Nucleus accumbens (tissue), 56 donors: ENCODE measurements around the gene CNTN1.
"Not testable (repeated sequence)": the region's sequence is repeated elsewhere in the genome, so short reads cannot be mapped to it uniquely, and the experiment has no call there.

ENCODE experiments used
- DNase-seq, 56 donors: peaks; one replicate each; lab custom pipeline; 2025; lab: John Stamatoyannopoulos, UW

The CNTN1 gene

GRCh38 chr12:40693207-40693821, 1.1 kb downstream of the CNTN1 start:
- DNase-seq: peak in 46 of 56 donors; percentile 3 to 81 (median 44)

- no peak for DNase-seq
These were observed 5.5 kb downstream of the CNTN1 start for GRCh38 chr12:40697566-40698259.

- no peak for DNase-seq
These were observed 9.5 kb downstream of the CNTN1 start for GRCh38 chr12:40701756-40702155.

- no peak for DNase-seq
These were observed 18.9 kb downstream of the CNTN1 start for GRCh38 chr12:40711121-40711520.

GRCh38 chr12:40714636-40715035, 22.4 kb downstream of the CNTN1 start:
- DNase-seq: no peak

GRCh38 chr12:40716037-40716436, 23.8 kb downstream of the CNTN1 start:
- no peak for DNase-seq

- no peak for DNase-seq
These were observed 25.3 kb downstream of the CNTN1 start for GRCh38 chr12:40717576-40717975.

- DNase-seq: no peak
These were observed 26.7 kb downstream of the CNTN1 start for GRCh38 chr12:40718878-40719372.

- DNase-seq: no peak
These were observed 30.8 kb downstream of the CNTN1 start for GRCh38 chr12:40723001-40723400.

GRCh38 chr12:40726366-40726765, 34.1 kb downstream of the CNTN1 start:
- DNase-seq: no peak

- no peak for DNase-seq
These were observed 35.7 kb downstream of the CNTN1 start for GRCh38 chr12:40727774-40728483.

- DNase-seq: no peak
These were observed 38.0 kb downstream of the CNTN1 start for GRCh38 chr12:40730281-40730680.

GRCh38 chr12:40733871-40734270, 41.6 kb downstream of the CNTN1 start:
- no peak for DNase-seq

- DNase-seq: no peak
These were observed 42.0 kb downstream of the CNTN1 start for GRCh38 chr12:40734276-40734675.

GRCh38 chr12:40735551-40736230, 43.5 kb downstream of the CNTN1 start:
- DNase-seq: no peak

GRCh38 chr12:40737416-40737815, 45.2 kb downstream of the CNTN1 start:
- not testable (repeated sequence) for DNase-seq

GRCh38 chr12:40738856-40739255, 46.6 kb downstream of the CNTN1 start:
- no peak for DNase-seq

GRCh38 chr12:40742041-40742440, 49.8 kb downstream of the CNTN1 start:
- DNase-seq: no peak

- no peak for DNase-seq
These were observed 53.1 kb downstream of the CNTN1 start for GRCh38 chr12:40745386-40745785.

GRCh38 chr12:40749863-40750262, 57.6 kb downstream of the CNTN1 start:
- DNase-seq: no peak

GRCh38 chr12:40752011-40752410, 59.8 kb downstream of the CNTN1 start:
- DNase-seq: no peak
